ENCODE data around the gene ZNF485.
A peak's percentile ranks its signal among the peaks of the same experiment; 100 is the strongest.

The ZNF485 gene

DNA sequence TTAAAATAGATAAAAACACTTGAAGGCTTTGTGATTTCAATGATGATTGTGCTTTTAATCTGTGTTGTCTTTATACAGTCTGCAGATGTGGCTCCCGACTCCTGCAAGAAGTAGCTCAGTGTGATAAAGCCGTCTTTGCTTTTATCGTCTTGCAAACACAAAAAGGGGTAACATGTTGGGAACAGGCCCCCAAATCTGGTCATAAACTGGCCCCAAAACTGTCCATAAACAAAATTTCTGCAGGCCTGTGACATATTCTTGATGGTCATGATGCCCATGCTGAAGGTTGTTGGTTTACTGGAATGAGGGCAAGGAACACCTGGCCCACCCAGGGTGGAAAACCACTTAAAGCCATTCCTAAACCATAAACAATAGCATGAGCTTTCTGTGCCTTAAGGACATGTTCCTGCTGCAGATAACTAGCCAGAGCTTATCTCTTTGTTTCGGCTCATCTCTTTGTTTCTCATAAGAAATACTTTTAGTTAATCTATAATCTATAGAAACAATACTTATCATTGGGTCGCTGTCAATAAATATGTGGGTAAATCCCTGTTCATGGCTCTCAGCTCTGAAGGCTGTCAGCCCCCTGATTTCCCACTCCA lies 14.8 kb upstream of the ZNF485 start:
- Histone ChIP-seq H3K36me3 (replicated peaks; ENCODE audit: low read depth, low read length) (no peaks in the 10 kb centered on the region), H4K20me1 (ENCODE audit: insufficient read depth, low read length) (no peaks in the 10 kb centered on the region), H3K9ac (ENCODE audit: low read length) (no peak overlapping the region), H3K4me1 (ENCODE audit: low read length) (peaks cover 16% of the 10 kb centered on the region), H2AFZ (ENCODE audit: low read depth, low read length) (no peak overlapping the region), H3K27me3 (ENCODE audit: low read depth, low read length) (no peaks in the 10 kb centered on the region), H3K79me2 (ENCODE audit: low read length) (no peaks in the 10 kb centered on the region), H3K4me3 (ENCODE audit: low read length) (no peak overlapping the region), H3K4me2 (ENCODE audit: low read length) (no peak overlapping the region), H3K27ac (ENCODE audit: low read length) (no peak overlapping the region), H3K9me3 (ENCODE audit: insufficient read depth, low read length) (no peaks in the 10 kb centered on the region)
- no peak for TF ChIP-seq EZH2phosphoT487 (IDR thresholded peaks at IDR 0.05; ENCODE audit: low read depth)
- TF ChIP-seq, protein P1, sequence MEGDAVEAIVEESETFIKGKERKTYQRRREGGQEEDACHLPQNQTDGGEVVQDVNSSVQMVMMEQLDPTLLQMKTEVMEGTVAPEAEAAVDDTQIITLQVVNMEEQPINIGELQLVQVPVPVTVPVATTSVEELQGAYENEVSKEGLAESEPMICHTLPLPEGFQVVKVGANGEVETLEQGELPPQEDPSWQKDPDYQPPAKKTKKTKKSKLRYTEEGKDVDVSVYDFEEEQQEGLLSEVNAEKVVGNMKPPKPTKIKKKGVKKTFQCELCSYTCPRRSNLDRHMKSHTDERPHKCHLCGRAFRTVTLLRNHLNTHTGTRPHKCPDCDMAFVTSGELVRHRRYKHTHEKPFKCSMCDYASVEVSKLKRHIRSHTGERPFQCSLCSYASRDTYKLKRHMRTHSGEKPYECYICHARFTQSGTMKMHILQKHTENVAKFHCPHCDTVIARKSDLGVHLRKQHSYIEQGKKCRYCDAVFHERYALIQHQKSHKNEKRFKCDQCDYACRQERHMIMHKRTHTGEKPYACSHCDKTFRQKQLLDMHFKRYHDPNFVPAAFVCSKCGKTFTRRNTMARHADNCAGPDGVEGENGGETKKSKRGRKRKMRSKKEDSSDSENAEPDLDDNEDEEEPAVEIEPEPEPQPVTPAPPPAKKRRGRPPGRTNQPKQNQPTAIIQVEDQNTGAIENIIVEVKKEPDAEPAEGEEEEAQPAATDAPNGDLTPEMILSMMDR (IDR thresholded peaks at IDR 0.05; ENCODE audit: low read depth, low read length): no peak

DNA sequence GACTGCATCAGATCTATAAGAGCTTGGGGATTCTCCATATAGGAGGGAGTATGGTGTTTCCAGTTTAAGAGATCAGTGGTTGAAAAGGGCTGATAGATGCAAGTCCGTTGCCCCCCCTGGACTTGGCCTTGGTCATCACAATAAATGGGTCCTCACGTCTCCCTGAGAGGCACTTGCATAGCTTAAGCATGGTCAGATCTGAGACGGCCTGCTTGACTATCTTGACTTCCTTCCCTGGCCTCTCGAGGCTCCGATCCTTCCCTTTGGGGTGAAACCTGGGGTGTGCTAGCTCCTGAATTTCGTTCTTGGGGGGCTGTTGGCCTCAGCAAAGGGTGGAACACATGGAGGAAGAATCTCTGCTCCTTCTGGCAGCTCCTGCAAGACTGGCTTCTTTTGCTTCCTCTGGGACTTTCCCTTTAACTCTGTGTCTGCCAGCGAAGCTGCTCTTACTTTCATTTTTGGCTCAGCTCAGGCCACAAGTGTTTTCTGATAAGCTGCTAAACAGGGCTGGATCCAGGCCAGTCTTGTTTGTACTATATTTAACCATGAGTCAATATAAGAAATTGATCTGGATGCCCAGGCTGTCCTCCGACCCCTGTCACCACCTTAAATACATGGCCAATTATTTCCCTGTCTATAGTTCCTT lies 11.2 kb upstream of the ZNF485 start:
- no peaks in the 10 kb centered on the region for H3K27me3 ChIP-seq (ENCODE audit: low read depth, low read length)
- H2AFZ ChIP-seq (ENCODE audit: low read depth, low read length): peak overlapping the region; percentile 91; the same call in 1 of the 2 replicates
- H3K4me3 ChIP-seq (ENCODE audit: low read length): peak overlapping the region; percentile 74
- peaks cover 16% of the 10 kb centered on the region for H3K4me1 ChIP-seq (ENCODE audit: low read length)
- no peaks in the 10 kb centered on the region for H3K9me3 ChIP-seq (ENCODE audit: insufficient read depth, low read length)
- H3K79me2 ChIP-seq (ENCODE audit: low read length): no peaks in the 10 kb centered on the region
- H3K4me2 ChIP-seq (ENCODE audit: low read length): peak overlapping the region; percentile 93
- no peaks in the 10 kb centered on the region for H3K36me3 ChIP-seq (replicated peaks; ENCODE audit: low read depth, low read length)
- TF ChIP-seq, protein P1 (IDR thresholded peaks at IDR 0.05; ENCODE audit: low read depth, low read length): no peak
- TF ChIP-seq EZH2phosphoT487 (IDR thresholded peaks at IDR 0.05; ENCODE audit: low read depth): no peak
- H3K27ac ChIP-seq (ENCODE audit: low read length): peak overlapping the region; percentile 19; the same call in 1 of the 2 replicates
- H3K9ac ChIP-seq (ENCODE audit: low read length): peak overlapping the region; percentile 57
- H4K20me1 ChIP-seq (ENCODE audit: insufficient read depth, low read length): no peaks in the 10 kb centered on the region

DNA sequence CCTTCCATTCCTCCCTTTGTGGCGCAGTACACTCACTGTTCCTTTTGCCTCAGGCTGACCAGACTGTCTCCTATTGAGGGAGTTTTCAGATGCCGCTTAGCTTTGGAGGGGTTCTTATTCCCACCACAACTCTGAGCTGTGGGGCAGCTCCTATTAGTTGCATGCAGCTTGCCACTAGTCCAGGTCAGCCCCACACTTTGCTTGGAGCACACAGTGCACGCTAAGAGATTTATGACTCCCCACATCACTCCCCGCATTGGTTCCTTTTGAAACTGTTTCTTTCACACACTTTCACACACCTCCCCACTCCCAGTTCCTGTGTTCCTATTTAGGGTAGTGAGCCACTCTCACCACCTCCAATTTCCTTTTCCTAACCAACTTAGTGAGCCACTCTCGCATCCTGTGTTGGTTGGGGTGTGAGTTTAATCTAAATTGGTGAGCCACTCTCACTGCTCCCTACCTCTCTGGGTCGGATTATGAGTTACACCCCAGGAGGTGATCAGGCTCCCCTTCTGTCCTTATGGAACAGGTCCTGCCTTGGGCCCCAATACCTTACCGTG lies 10.4 kb upstream of the ZNF485 start:
- H2AFZ ChIP-seq (ENCODE audit: low read depth, low read length): no peak overlapping the region; the same call in 1 of the 2 replicates
- no peaks in the 10 kb centered on the region for H3K79me2 ChIP-seq (ENCODE audit: low read length)
- TF ChIP-seq, protein P1 (IDR thresholded peaks at IDR 0.05; ENCODE audit: low read depth, low read length): no peak
- no peak for TF ChIP-seq EZH2phosphoT487 (IDR thresholded peaks at IDR 0.05; ENCODE audit: low read depth)
- H3K27me3 ChIP-seq (ENCODE audit: low read depth, low read length): no peaks in the 10 kb centered on the region
- peak overlapping the region; percentile 74 for H3K4me3 ChIP-seq (ENCODE audit: low read length)
- peak overlapping the region; percentile 19; the same call in 1 of the 2 replicates for H3K27ac ChIP-seq (ENCODE audit: low read length)
- peak overlapping the region; percentile 93 for H3K4me2 ChIP-seq (ENCODE audit: low read length)
- H3K4me1 ChIP-seq (ENCODE audit: low read length): peaks cover 16% of the 10 kb centered on the region
- H3K36me3 ChIP-seq (replicated peaks; ENCODE audit: low read depth, low read length): no peaks in the 10 kb centered on the region
- H4K20me1 ChIP-seq (ENCODE audit: insufficient read depth, low read length): no peaks in the 10 kb centered on the region
- peak overlapping the region; percentile 57; the same call in 1 of the 2 replicates for H3K9ac ChIP-seq (ENCODE audit: low read length)
- no peaks in the 10 kb centered on the region for H3K9me3 ChIP-seq (ENCODE audit: insufficient read depth, low read length)

DNA sequence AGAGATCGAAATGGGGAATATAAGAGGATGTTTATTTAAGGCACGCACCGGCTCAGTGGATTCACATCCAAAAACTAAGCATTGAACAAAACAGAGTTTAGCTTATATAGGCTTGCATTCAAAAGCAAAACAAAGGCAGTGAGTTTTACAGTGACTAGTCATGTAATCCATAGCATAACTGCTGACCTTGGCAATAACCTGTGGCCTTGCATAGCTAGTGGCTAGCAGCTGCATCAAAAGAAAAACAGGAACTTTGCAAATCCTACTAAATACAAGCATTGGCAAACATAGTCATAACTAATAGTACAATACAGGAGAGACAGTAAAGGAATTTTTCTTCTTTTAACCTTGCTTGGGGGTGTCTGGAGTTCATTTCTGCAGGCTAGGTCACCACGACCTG lies 9.7 kb upstream of the ZNF485 start:
- Histone ChIP-seq H2AFZ (ENCODE audit: low read depth, low read length) (no peak overlapping the region), H3K9me3 (ENCODE audit: insufficient read depth, low read length) (no peaks in the 10 kb centered on the region), H3K9ac (ENCODE audit: low read length) (no peak overlapping the region), H3K79me2 (ENCODE audit: low read length) (no peaks in the 10 kb centered on the region), H3K27ac (ENCODE audit: low read length) (no peak overlapping the region), H3K4me1 (ENCODE audit: low read length) (peaks cover 16% of the 10 kb centered on the region), H3K4me3 (ENCODE audit: low read length) (no peak overlapping the region), H3K36me3 (replicated peaks; ENCODE audit: low read depth, low read length) (no peaks in the 10 kb centered on the region), H4K20me1 (ENCODE audit: insufficient read depth, low read length) (no peaks in the 10 kb centered on the region), H3K27me3 (ENCODE audit: low read depth, low read length) (no peaks in the 10 kb centered on the region), H3K4me2 (ENCODE audit: low read length) (no peak overlapping the region)
- no peak for TF ChIP-seq EZH2phosphoT487 (IDR thresholded peaks at IDR 0.05; ENCODE audit: low read depth)
- TF ChIP-seq, protein P1 (IDR thresholded peaks at IDR 0.05; ENCODE audit: low read depth, low read length): no peak

Data from OCI-LY3 (cell line).